GM12872 (cell line): ENCODE results near the gene TRAF3IP1.

Experiments
- CTCF ChIP-seq: IDR thresholded peaks from 3 replicates; pipeline ENCODE4 v1.5.1; 2011; ENCODE audit warnings: low read depth, mild to moderate bottlenecking, low read length, moderate library complexity; ENCODE audit not compliant: insufficient read depth

Gene TRAF3IP1

GRCh38 chr2:238320648-238321281, 447 bp downstream of the TRAF3IP1 start:
- TF ChIP-seq CTCF, result no peak

- TF ChIP-seq CTCF, result no peak
These were observed 1.1 kb downstream of the TRAF3IP1 start for GRCh38 chr2:238321467-238321866.

- no peak for TF ChIP-seq CTCF
These were observed 1.7 kb downstream of the TRAF3IP1 start for GRCh38 chr2:238322001-238322411.

GRCh38 chr2:238325694-238326093, 5.4 kb downstream of the TRAF3IP1 start:
- TF ChIP-seq CTCF, result no peak

- no peak for TF ChIP-seq CTCF
These were observed 6.6 kb downstream of the TRAF3IP1 start for GRCh38 chr2:238326801-238327365.

GRCh38 chr2:238327751-238328150, 7.4 kb downstream of the TRAF3IP1 start:
- TF ChIP-seq CTCF, result no peak

GRCh38 chr2:238330391-238330790, 10.1 kb downstream of the TRAF3IP1 start:
- TF ChIP-seq CTCF, result no peak
